ENCODE data around the gene CTBP2. TPM values are rescaled to one million over a fixed set of nuclear protein-coding genes. Genes with fewer than 3 reads are reported as not detected.

Gene CTBP2
- total RNA-seq, 6 experiments from 2014 or later: 70.6 to 86.9 (median 78.8) TPM

GRCh38 chr10:125134483-125134848 lies 25.9 kb downstream of the CTBP2 start:
- peaks cover 34% of the 10 kb centered on the region for H3K36me3 Mint-ChIP-seq (ENCODE audit: low read depth)
- DNase-seq: no peak
- H3K27ac Mint-ChIP-seq: no peak overlapping the region
- no peak overlapping the region for H3K4me3 Mint-ChIP-seq
- TF ChIP-seq CTCF (IDR thresholded peaks at IDR 0.05): no peak
- H3K4me1 Mint-ChIP-seq (ENCODE audit: low read depth): peaks cover 54% of the 10 kb centered on the region
- no peaks in the 10 kb centered on the region for H3K9me3 Mint-ChIP-seq
- H3K27me3 Mint-ChIP-seq (ENCODE audit: insufficient read depth): peaks cover 8% of the 10 kb centered on the region

DNA sequence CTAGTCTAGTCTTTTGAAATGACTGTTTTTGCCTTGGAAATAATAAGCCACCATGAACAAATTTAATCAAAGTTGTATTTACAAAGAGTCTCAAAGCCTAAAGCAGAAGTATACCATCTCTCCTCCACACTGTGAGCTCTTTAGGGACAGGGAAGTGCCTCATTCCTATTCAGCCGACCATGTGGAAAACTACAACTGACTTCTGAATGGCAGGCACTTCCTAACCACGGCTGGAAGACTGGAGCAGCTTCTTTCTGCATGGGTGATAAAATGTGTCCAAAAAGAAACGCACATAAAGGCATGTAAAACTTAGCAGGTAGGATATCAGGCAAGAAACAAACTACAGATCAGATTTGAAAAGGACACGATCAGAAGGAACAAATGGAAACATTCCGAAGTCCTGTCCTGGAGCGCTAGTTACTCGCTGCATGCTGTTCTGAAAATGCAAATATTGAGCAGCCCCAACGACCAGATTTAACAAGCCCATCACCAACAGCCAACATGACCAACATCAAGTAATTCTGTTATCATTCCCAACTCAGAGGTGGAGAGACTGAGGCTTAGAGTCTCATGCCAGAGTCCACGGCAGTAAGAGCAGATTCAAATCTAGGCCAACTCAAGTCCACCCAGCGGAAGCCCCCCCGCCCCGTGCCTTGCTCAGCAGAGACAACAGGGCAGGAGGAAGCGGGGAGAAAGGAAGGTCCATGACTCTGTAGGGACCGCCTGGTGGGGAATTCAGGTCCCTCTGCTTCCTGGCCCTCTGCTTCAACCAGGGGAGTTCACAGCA lies 26.5 kb downstream of the CTBP2 start:
- Mint-ChIP-seq H3K27me3 (ENCODE audit: insufficient read depth) (peaks cover 8% of the 10 kb centered on the region), H3K36me3 (ENCODE audit: low read depth) (peaks cover 34% of the 10 kb centered on the region), H3K4me3 (no peak overlapping the region), H3K27ac (peak overlapping the region; percentile 52), H3K9me3 (no peaks in the 10 kb centered on the region), H3K4me1 (ENCODE audit: low read depth) (peaks cover 54% of the 10 kb centered on the region)
- no peak for DNase-seq
- TF ChIP-seq CTCF (IDR thresholded peaks at IDR 0.05): no peak

- H3K36me3 Mint-ChIP-seq (ENCODE audit: low read depth): peaks cover 39% of the 10 kb centered on the region
Observed at GRCh38 chr10:125132344-125132743, 28.0 kb downstream of the CTBP2 start.

DNA sequence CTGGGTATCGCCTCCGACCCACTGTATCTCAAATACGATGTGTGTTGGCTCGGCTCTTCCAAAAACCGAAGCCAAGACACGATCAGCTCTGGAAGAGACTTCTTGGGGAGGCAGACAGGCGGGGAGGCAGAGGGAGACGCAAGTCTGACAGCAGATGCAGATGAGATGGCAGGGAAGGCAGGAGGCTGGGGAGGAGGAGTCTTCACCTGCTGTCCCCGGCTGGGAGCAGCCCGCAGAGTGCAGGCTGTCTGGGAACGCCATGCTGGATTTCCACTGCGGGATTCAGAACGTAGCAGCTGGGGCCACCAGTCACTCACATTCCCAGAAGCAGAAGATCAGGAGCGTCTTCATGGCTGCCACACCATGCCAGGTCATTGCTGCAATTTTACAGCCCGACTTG lies 29.4 kb downstream of the CTBP2 start:
- Mint-ChIP-seq H3K36me3 (ENCODE audit: low read depth) (peaks cover 39% of the 10 kb centered on the region), H3K9me3 (no peaks in the 10 kb centered on the region), H3K27me3 (ENCODE audit: insufficient read depth) (peaks cover 7% of the 10 kb centered on the region), H3K4me3 (no peak overlapping the region), H3K27ac (no peak overlapping the region), H3K4me1 (ENCODE audit: low read depth) (peaks cover 50% of the 10 kb centered on the region)
- no peak for TF ChIP-seq CTCF (IDR thresholded peaks at IDR 0.05)
- DNase-seq: no peak

More at GRCh38 chr10:125132344-125132743, 28.0 kb downstream of the CTBP2 start:
- H3K9me3 Mint-ChIP-seq: no peaks in the 10 kb centered on the region
- peaks cover 8% of the 10 kb centered on the region for H3K27me3 Mint-ChIP-seq (ENCODE audit: insufficient read depth)
- no peak for TF ChIP-seq CTCF (IDR thresholded peaks at IDR 0.05)
- no peak for DNase-seq
- H3K27ac Mint-ChIP-seq: no peak overlapping the region
- peaks cover 53% of the 10 kb centered on the region for H3K4me1 Mint-ChIP-seq (ENCODE audit: low read depth)
- no peak overlapping the region for H3K4me3 Mint-ChIP-seq

DNA sequence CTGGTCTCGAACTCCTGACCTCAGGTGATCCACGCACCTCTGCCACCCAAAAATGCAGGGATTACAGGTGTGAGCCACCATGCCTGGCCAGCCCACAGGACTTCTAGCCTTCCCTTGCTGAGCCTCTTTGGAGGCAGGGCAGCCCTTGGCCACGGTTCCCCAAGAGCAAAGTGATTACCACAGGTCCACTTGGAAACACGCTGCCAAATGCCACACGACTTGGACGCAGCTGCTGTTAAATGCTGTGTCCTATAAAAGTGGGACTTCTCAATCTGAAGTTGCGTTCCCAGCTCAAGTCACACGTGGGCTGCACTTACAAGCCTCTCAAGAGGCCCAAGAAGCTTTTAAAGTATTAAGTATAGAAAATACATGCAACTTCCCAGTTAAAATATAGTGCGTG lies 30.1 kb downstream of the CTBP2 start:
- Mint-ChIP-seq H3K4me1 (ENCODE audit: low read depth) (peaks cover 51% of the 10 kb centered on the region), H3K27me3 (ENCODE audit: insufficient read depth) (peaks cover 7% of the 10 kb centered on the region), H3K36me3 (ENCODE audit: low read depth) (peaks cover 43% of the 10 kb centered on the region), H3K4me3 (no peak overlapping the region), H3K27ac (no peak overlapping the region), H3K9me3 (no peaks in the 10 kb centered on the region)
- DNase-seq: no peak
- TF ChIP-seq CTCF (IDR thresholded peaks at IDR 0.05): no peak
